Measurements from ENCODE around the gene RCL1. TPM values are rescaled to one million over a fixed set of nuclear protein-coding genes. Genes with fewer than 3 reads are reported as not detected.

RCL1 gene
- total and polyA plus RNA-seq, 2 donors (not counting 3 experiments of a cell fraction or from before 2014, with no cell fraction given), result 12.9 to 13.2 TPM

GRCh38 chr9:4852419-4852818, 59.7 kb downstream of the RCL1 start:
- H3K36me3 ChIP-seq (ENCODE audit: control insufficient read depth in 2 of 2, extremely low read depth in 1 of 2, insufficient read depth in 2 of 2, low read length in 2 of 2), result peaks cover 2% of the 10 kb centered on the region in 2 experiments
- H3K9ac ChIP-seq (replicated peaks; ENCODE audit: extremely low read depth, insufficient read depth, low read length), result no peak overlapping the region
- no peak overlapping the region for H3K27ac ChIP-seq (ENCODE audit: insufficient read depth, low read depth, low read length)
- H3K4me1 ChIP-seq (ENCODE audit: control insufficient read depth, extremely low read depth, insufficient read depth, low read length), result no peaks in the 10 kb centered on the region
- intact Hi-C loops (cut with micrococcal nuclease) (no loop called here), dilution Hi-C loops (cut with MboI; ENCODE audit: extremely low pct_ligation_motif_present, low sequenced_read_pairs) (no loop called here)
- ChIA-PET CTCF (interaction anchor here (0.7 to 1.2 kb wide), 2 partner anchors 57 to 93 kb away, joined by 3 read pairs; no protein-coding TSS in a partner anchor), POLR2A (no interaction called here)
- DNase-seq (ENCODE audit: low read depth, low spot score) (no peak), FAIRE-seq (no peak)
- no peak for TF ChIP-seq JUN (IDR thresholded peaks at IDR 0.05; ENCODE audit: borderline replicate concordance, insufficient read depth, insufficient read length, low read depth)
- no TSS peak for BruUV-seq (replicated peaks)
- no peak overlapping the region for H2AFZ ChIP-seq (ENCODE audit: low read depth, low read length)
- no peak overlapping the region for H3K4me3 ChIP-seq (replicated peaks in 1 of 3; ENCODE audit: insufficient read depth in 1 of 3, low read depth in 1 of 3, low read length in 3 of 3)
- H3K9me3 ChIP-seq (replicated peaks; ENCODE audit: control insufficient read depth, insufficient read depth, low read length), result no peaks in the 10 kb centered on the region
- H3K79me2 ChIP-seq (ENCODE audit: control insufficient read depth, insufficient read depth, low read length), result no peaks in the 10 kb centered on the region
- no peak overlapping the region for H3K4me2 ChIP-seq (ENCODE audit: insufficient read depth, low read length)
- no peaks in the 10 kb centered on the region for H4K20me1 ChIP-seq (replicated peaks; ENCODE audit: control insufficient read depth, extremely low read depth, insufficient read depth, low read length)
- no peaks in the 10 kb centered on the region for H3K27me3 ChIP-seq (ENCODE audit: control insufficient read depth in 2 of 2, insufficient read depth in 2 of 2, low read length in 2 of 2)
- no peaks in the 10 kb centered on the region for H3K9me1 ChIP-seq (replicated peaks; ENCODE audit: control insufficient read depth, extremely low read depth, insufficient read depth, low read length)

GRCh38 chr9:4854265-4854590, 61.5 kb downstream of the RCL1 start:
- no peak overlapping the region for H3K4me3 ChIP-seq (replicated peaks in 1 of 3; ENCODE audit: insufficient read depth in 1 of 3, low read depth in 1 of 3, low read length in 3 of 3)
- BruUV-seq (replicated peaks), result no TSS peak
- TF ChIP-seq CTCF (IDR thresholded peaks at IDR 0.05; ENCODE audit: extremely low read depth in 1 of 2, insufficient read depth in 1 of 2, low read depth in 1 of 2, low read length in 2 of 2) (no peak), FOS (IDR thresholded peaks at IDR 0.05; ENCODE audit: borderline replicate concordance, insufficient read depth, low read length) (no peak), POLR2AphosphoS5 (IDR thresholded peaks at IDR 0.05; ENCODE audit: insufficient read depth, low read depth, low read length) (no peak), POLR2A (IDR thresholded peaks at IDR 0.05; ENCODE audit: low read depth, low read length) (no peak), MYC (IDR thresholded peaks at IDR 0.05; ENCODE audit: low read depth, low read length) (no peak), MAX (IDR thresholded peaks at IDR 0.05; ENCODE audit: insufficient read depth, insufficient read length) (no peak), JUN (IDR thresholded peaks at IDR 0.05; ENCODE audit: borderline replicate concordance, insufficient read depth, insufficient read length, low read depth) (no peak), GATA2 (IDR thresholded peaks at IDR 0.05; ENCODE audit: insufficient read depth, insufficient read length, low read depth, low read length) (no peak), EZH2 (IDR thresholded peaks at IDR 0.05; ENCODE audit: borderline replicate concordance, low read depth, low read length, severe bottlenecking) (no peak)
- no peaks in the 10 kb centered on the region for H3K9me3 ChIP-seq (replicated peaks; ENCODE audit: control insufficient read depth, insufficient read depth, low read length)
- dilution Hi-C loops (cut with MboI; ENCODE audit: extremely low pct_ligation_motif_present, low sequenced_read_pairs) (no loop called here), intact Hi-C loops (cut with micrococcal nuclease) (no loop called here)
- ChIA-PET CTCF (interaction anchor here (0.9 to 1.1 kb wide), 3 partner anchors 12 to 19 kb away, joined by 3 read pairs; no protein-coding TSS in a partner anchor), POLR2A (no interaction called here)
- no peaks in the 10 kb centered on the region for H3K79me2 ChIP-seq (ENCODE audit: control insufficient read depth, insufficient read depth, low read length)
- DNase-seq (ENCODE audit: low read depth, low spot score) (no peak), FAIRE-seq (no peak)
- no peak overlapping the region for H2AFZ ChIP-seq (ENCODE audit: low read depth, low read length)
- H3K4me2 ChIP-seq (ENCODE audit: insufficient read depth, low read length), result no peak overlapping the region
- no peaks in the 10 kb centered on the region for H4K20me1 ChIP-seq (replicated peaks; ENCODE audit: control insufficient read depth, extremely low read depth, insufficient read depth, low read length)
- H3K36me3 ChIP-seq (ENCODE audit: control insufficient read depth in 2 of 2, extremely low read depth in 1 of 2, insufficient read depth in 2 of 2, low read length in 2 of 2), result peaks cover 2% of the 10 kb centered on the region in 2 experiments
- no peaks in the 10 kb centered on the region for H3K9me1 ChIP-seq (replicated peaks; ENCODE audit: control insufficient read depth, extremely low read depth, insufficient read depth, low read length)
- no peaks in the 10 kb centered on the region for H3K4me1 ChIP-seq (ENCODE audit: control insufficient read depth, extremely low read depth, insufficient read depth, low read length)
- H3K27me3 ChIP-seq (ENCODE audit: control insufficient read depth in 2 of 2, insufficient read depth in 2 of 2, low read length in 2 of 2), result no peaks in the 10 kb centered on the region
- H3K9ac ChIP-seq (replicated peaks; ENCODE audit: extremely low read depth, insufficient read depth, low read length), result no peak overlapping the region
- no peak overlapping the region for H3K27ac ChIP-seq (ENCODE audit: insufficient read depth, low read depth, low read length)

Data from endothelial cell of umbilical vein (primary cell).